Upper lobe of left lung (tissue), 6 donors: Measurements from ENCODE around the gene EGFR. TPM values are rescaled to one million over a fixed set of nuclear protein-coding genes. Genes with fewer than 3 reads are reported as not detected.

Experiments used
- ATAC-seq, 2 donors: fragments of 200-7000 bp; cut with Tn5 transposase; one replicate each; pipeline ENCODE4 v1.9.1; 2022; ENCODE audit warnings: mild to moderate bottlenecking in 2 of 2, moderate library complexity in 2 of 2; ENCODE audit not compliant: low FRiP score in 2 of 2
- DNase-seq, 2 donors: peaks; one replicate each; pipeline ENCODE4 v3.0.0-alpha.2; 2019 to 2020
- H3K27ac ChIP-seq, 4 donors: fragments of 200-600 bp; sonication (generic); one replicate each; pipeline ENCODE4 v1.5.1; 2016 to 2019
- H3K27me3 ChIP-seq, 4 donors: fragments of 200-600 bp; sonication (generic); one replicate each; pipeline ENCODE4 v1.5.1; 2017 to 2019
- H3K36me3 ChIP-seq, 4 donors: fragments of 200-600 bp; sonication (generic); one replicate each; pipeline ENCODE4 v1.5.1; 2016 to 2019
- H3K4me1 ChIP-seq, 4 donors: fragments of 200-600 bp; sonication (generic); one replicate each; pipeline ENCODE4 v1.5.1; 2018 to 2019
- H3K4me3 ChIP-seq, 4 donors: fragments of 200-600 bp; sonication (generic); one replicate each; pipeline ENCODE4 v1.5.1; 2017 to 2019; ENCODE audit warnings: mild to moderate bottlenecking in 2 of 4, moderate library complexity in 1 of 4
- H3K9me3 ChIP-seq, 4 donors: fragments of 200-600 bp; sonication (generic); one replicate each; pipeline ENCODE4 v1.5.1; 2018 to 2019
- EP300 ChIP-seq, 4 donors: sonication (generic); formaldehyde crosslinking; IDR thresholded peaks; one replicate each; pipeline ENCODE4 v1.5.1; 2017; ENCODE audit warnings: antibody characterized with exemption in 4 of 4, control low read depth in 2 of 4
- POLR2A ChIP-seq, 4 donors: fragments of 450-650 bp; IDR thresholded peaks; one replicate each; pipeline ENCODE4 v1.5.1; 2016 to 2017; ENCODE audit warnings: antibody characterized with exemption in 4 of 4, mild to moderate bottlenecking in 2 of 4
- POLR2AphosphoS5 ChIP-seq, 2 donors: sonication (generic); formaldehyde crosslinking; IDR thresholded peaks; one replicate each; pipeline ENCODE4 v1.5.1; 2017; ENCODE audit warnings: antibody characterized with exemption in 2 of 2
- WGBS, 2 donors: methylation state at CpG; one replicate each; pipeline ENCODE4 v1.1.5; 2017 to 2018; 5-methylcytosine and 5-hydroxymethylcytosine counted together
- total RNA-seq, 6 donors: library from RNA; depleted of rRNA in 4 of 6; stranded (reverse); fragments of >200 nt in 4 of 6; gene quantifications; one replicate each; pipeline versions ENCODE4 v1.1.0 to v1.2.1, GENCODE V29; 2016 to 2021
- TF ChIP-seq, protein P1 (sequence below), 6 experiments: fragments of 450-650 bp in 4 of 6; fragments of 200-600 bp in 2 of 6; sonication (generic) in 2 of 6; IDR thresholded peaks; one replicate each; pipeline ENCODE4 v1.5.1; 2016 to 2019; ENCODE audit warnings: antibody characterized with exemption in 6 of 6
- donor health status: DM: no; HTN: no; CAD: no; lungs with moderate emphysema.
- donor health status: DM: no; HTN: yes; CAD: no; lungs with severe emphysema.

Gene EGFR
- total RNA-seq, 6 donors from 2014 or later: 58.7 to 110 (median 93.2) TPM

GRCh38 chr7:55199418-55199817 lies 180.6 kb downstream of the EGFR start:
- Histone ChIP-seq H3K4me1 (peaks cover 0 to 7% (median 3%) of the 10 kb centered on the region in 4 donors), H3K9me3 (no peaks in the 10 kb centered on the region), H3K27me3 (no peaks in the 10 kb centered on the region), H3K36me3 (peaks cover 28 to 65% (median 39%) of the 10 kb centered on the region in 4 donors), H3K27ac (no peak overlapping the region), H3K4me3 (no peak overlapping the region)
- TF ChIP-seq POLR2A (IDR thresholded peaks at IDR 0.05) (no peak), POLR2AphosphoS5 (IDR thresholded peaks at IDR 0.05) (no peak), EP300 (IDR thresholded peaks at IDR 0.05) (no peak)
- TF ChIP-seq, protein P1, sequence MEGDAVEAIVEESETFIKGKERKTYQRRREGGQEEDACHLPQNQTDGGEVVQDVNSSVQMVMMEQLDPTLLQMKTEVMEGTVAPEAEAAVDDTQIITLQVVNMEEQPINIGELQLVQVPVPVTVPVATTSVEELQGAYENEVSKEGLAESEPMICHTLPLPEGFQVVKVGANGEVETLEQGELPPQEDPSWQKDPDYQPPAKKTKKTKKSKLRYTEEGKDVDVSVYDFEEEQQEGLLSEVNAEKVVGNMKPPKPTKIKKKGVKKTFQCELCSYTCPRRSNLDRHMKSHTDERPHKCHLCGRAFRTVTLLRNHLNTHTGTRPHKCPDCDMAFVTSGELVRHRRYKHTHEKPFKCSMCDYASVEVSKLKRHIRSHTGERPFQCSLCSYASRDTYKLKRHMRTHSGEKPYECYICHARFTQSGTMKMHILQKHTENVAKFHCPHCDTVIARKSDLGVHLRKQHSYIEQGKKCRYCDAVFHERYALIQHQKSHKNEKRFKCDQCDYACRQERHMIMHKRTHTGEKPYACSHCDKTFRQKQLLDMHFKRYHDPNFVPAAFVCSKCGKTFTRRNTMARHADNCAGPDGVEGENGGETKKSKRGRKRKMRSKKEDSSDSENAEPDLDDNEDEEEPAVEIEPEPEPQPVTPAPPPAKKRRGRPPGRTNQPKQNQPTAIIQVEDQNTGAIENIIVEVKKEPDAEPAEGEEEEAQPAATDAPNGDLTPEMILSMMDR (IDR thresholded peaks at IDR 0.05): no peak
- WGBS, 2 donors: 70 to 77% methylated on average over 1 of the region's 1 CpG
- ATAC-seq (no peak), DNase-seq (no peak)

DNA sequence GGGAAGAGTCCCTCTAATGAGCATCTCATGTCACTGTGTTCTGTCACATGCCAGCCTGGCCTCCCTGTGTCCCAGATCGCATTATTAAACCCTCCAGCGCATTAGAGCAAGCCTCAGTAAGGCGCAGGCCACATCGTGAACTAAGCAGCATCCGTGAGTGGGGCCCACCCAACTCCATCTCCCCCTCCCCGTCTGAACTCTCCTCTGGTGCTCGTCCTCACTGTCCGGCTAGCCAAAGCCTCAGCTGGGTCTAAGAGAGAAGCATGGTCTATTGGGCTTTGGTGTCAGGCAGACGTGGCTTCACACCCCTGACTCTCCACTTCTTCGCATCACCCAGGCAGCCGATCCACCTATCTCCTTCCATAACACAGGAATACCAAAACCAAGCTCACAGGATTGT lies 181.6 kb downstream of the EGFR start:
- no peak for ATAC-seq
- DNase-seq: no peak
- Histone ChIP-seq H3K27ac (no peak overlapping the region), H3K36me3 (peaks cover 30 to 75% (median 48%) of the 10 kb centered on the region in 4 donors), H3K4me1 (no peaks in the 10 kb centered on the region), H3K27me3 (no peaks in the 10 kb centered on the region), H3K4me3 (no peak overlapping the region), H3K9me3 (no peaks in the 10 kb centered on the region)
- WGBS, 2 donors: 96 to 97% methylated on average over 11 of the region's 11 CpGs
- TF ChIP-seq EP300 (IDR thresholded peaks at IDR 0.05) (no peak), POLR2AphosphoS5 (IDR thresholded peaks at IDR 0.05) (no peak), POLR2A (IDR thresholded peaks at IDR 0.05) (no peak)
- TF ChIP-seq, protein P1 (IDR thresholded peaks at IDR 0.05): no peak

DNA sequence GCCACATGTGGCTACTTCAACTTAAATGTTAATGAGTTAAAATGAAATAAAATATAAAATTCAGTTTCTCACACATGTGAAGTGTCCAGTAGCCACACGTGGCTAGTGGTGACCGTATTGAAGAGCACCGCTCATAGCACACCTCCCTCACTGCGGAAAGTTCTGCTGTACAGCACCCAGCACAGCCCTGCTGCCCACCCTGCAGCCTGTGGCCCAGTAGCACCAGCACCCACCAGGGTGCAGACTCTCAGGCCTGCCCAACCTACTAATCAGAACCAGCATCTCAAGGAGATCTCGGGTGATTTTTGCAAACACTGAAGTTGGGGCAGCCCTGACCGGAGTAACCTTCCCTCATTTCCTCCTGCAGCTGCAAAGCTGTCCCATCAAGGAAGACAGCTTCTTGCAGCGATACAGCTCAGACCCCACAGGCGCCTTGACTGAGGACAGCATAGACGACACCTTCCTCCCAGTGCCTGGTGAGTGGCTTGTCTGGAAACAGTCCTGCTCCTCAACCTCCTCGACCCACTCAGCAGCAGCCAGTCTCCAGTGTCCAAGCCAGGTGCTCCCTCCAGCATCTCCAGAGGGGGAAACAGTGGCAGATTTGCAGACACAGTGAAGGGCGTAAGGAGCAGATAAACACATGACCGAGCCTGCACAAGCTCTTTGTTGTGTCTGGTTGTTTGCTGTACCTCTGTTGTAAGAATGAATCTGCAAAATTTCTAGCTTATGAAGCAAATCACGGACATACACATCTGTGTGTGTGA lies 183.5 kb downstream of the EGFR start:
- TF ChIP-seq POLR2A (IDR thresholded peaks at IDR 0.05): no peak
- TF ChIP-seq, protein P1 (IDR thresholded peaks at IDR 0.05): no peak
- no peak for TF ChIP-seq POLR2AphosphoS5 (IDR thresholded peaks at IDR 0.05)
- no peak for TF ChIP-seq EP300 (IDR thresholded peaks at IDR 0.05)
- no peak overlapping the region for H3K27ac ChIP-seq
- H3K27me3 ChIP-seq: no peaks in the 10 kb centered on the region
- no peaks in the 10 kb centered on the region for H3K4me1 ChIP-seq
- no peak for ATAC-seq
- H3K4me3 ChIP-seq: no peak overlapping the region
- peaks cover 41 to 88% (median 63%) of the 10 kb centered on the region in 4 donors for H3K36me3 ChIP-seq
- no peak for DNase-seq
- 90 to 92% methylated on average over 10 to 12 of the region's 13 CpGs for WGBS, 2 donors
- no peaks in the 10 kb centered on the region for H3K9me3 ChIP-seq

DNA sequence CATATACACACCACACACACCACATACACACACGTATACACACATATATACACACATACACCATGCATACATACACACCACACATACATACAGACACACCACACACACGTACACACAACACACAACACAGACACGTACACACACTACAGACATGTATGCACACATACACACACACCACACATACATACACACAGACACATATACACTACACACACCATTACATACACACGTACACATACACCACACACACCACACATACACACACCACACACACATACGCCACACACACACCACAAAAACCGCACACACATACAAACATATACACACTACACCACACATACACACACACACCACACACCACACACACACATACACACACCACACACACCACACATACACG lies 184.5 kb downstream of the EGFR start:
- no peak for ATAC-seq
- TF ChIP-seq POLR2AphosphoS5 (IDR thresholded peaks at IDR 0.05) (no peak), EP300 (IDR thresholded peaks at IDR 0.05) (no peak)
- TF ChIP-seq, protein P1 (IDR thresholded peaks at IDR 0.05): no peak
- H3K4me3 ChIP-seq: no peak overlapping the region
- no peaks in the 10 kb centered on the region for H3K4me1 ChIP-seq
- no peak for DNase-seq
- H3K36me3 ChIP-seq: peaks cover 41 to 98% (median 69%) of the 10 kb centered on the region in 4 donors
- H3K9me3 ChIP-seq: no peaks in the 10 kb centered on the region
- H3K27me3 ChIP-seq: no peaks in the 10 kb centered on the region
- WGBS, 2 donors: 86 to 93% methylated on average over 7 of the region's 7 CpGs
- no peak overlapping the region for H3K27ac ChIP-seq
